Left ventricle myocardium inferior (tissue), 1 donor: ENCODE data around the gene RAB11A. TPM values are rescaled to one million over a fixed set of nuclear protein-coding genes. Genes with fewer than 3 reads are reported as not detected.
"Not testable (repeated sequence)": the region's sequence is repeated elsewhere in the genome, so short reads cannot be mapped to it uniquely, and the experiment has no call there.

Source experiments
- DNase-seq: peaks from one replicate; pipeline ENCODE4 v3.0.0-alpha.2; 2020
- H3K27ac ChIP-seq: fragments of 200-600 bp; replicated peaks from 2 replicates; pipeline ENCODE4 v1.8.0; 2021
- H3K27me3 ChIP-seq: fragments of 200-600 bp; 2 replicates; pipeline ENCODE4 v1.8.0; 2021; ENCODE audit warnings: low read depth
- H3K36me3 ChIP-seq: fragments of 200-600 bp; 2 replicates; pipeline ENCODE4 v1.8.0; 2021
- H3K4me1 ChIP-seq: fragments of 200-600 bp; 2 replicates; pipeline ENCODE4 v1.8.0; 2021
- H3K4me3 ChIP-seq: fragments of 200-600 bp; 2 replicates; pipeline ENCODE4 v1.8.0; 2021; ENCODE audit warnings: mild to moderate bottlenecking, moderate library complexity
- H3K9me3 ChIP-seq: fragments of 200-600 bp; replicated peaks from 2 replicates; pipeline ENCODE4 v1.8.0; 2021
- intact Hi-C: fragments of 100-400 bp; cut with micrococcal nuclease; formaldehyde crosslinking; loops from one replicate; pipeline ENCODE4 v1.11.0; 2022
- total RNA-seq: library from RNA; stranded (reverse); fragmentation: NEBNext Ultra II Directional; extraction: Animal tissue kit (Norgen Biotek cat#: 25700); gene quantifications from one replicate; pipeline ENCODE4 v1.2.1, GENCODE V29; 2021
- TF ChIP-seq, protein P1 (sequence below): fragments of 200-600 bp; IDR thresholded peaks from 2 replicates; pipeline ENCODE4 v1.8.0; 2021; ENCODE audit warnings: antibody characterized with exemption, mild to moderate bottlenecking, borderline replicate concordance
- donor health status: DM: no; HTN: yes; CAD: no; lungs with severe emphysema.

Gene RAB11A
- total RNA-seq, 1 donor from 2014 or later: 146 TPM

DNA sequence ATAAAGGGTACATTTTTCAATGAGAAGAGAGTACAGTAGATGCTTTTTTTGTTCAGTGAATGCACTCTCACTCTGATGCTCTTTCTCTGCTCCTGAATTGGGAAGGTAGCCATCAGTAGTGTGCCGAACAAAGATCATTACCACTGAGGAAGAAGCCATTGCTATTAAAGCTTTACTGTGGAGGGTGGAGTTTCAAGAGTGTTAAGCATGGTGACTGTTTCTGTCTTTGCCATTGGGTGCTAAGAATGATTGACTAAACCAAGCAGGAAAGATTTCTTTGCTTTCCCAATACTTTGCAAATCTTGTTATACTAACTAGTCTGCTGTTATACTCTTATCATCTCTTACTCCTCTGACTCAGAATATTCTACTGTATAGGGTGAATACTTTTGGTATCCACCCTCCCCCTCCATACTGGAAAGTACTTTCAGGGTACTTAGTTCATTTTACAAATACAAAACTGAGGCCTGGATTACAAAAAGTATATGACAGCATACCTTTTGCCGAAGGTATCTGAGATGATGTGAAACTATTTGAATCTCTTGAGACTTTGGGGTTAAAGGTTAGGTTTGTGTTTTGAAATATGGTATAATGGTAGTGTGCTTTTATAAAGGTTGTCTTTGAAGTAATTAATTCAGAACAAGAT is 1.7 kb downstream of the RAB11A start:
- no peak for DNase-seq
- peak overlapping the region; percentile 98 for H3K27ac ChIP-seq
- H3K36me3 ChIP-seq: peaks cover 11% of the 10 kb centered on the region
- no peaks in the 10 kb centered on the region for H3K9me3 ChIP-seq
- H3K4me1 ChIP-seq: peaks cover 65% of the 10 kb centered on the region
- H3K4me3 ChIP-seq: peak overlapping the region; percentile 96
- TF ChIP-seq, protein P1, sequence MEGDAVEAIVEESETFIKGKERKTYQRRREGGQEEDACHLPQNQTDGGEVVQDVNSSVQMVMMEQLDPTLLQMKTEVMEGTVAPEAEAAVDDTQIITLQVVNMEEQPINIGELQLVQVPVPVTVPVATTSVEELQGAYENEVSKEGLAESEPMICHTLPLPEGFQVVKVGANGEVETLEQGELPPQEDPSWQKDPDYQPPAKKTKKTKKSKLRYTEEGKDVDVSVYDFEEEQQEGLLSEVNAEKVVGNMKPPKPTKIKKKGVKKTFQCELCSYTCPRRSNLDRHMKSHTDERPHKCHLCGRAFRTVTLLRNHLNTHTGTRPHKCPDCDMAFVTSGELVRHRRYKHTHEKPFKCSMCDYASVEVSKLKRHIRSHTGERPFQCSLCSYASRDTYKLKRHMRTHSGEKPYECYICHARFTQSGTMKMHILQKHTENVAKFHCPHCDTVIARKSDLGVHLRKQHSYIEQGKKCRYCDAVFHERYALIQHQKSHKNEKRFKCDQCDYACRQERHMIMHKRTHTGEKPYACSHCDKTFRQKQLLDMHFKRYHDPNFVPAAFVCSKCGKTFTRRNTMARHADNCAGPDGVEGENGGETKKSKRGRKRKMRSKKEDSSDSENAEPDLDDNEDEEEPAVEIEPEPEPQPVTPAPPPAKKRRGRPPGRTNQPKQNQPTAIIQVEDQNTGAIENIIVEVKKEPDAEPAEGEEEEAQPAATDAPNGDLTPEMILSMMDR: no peak
- H3K27me3 ChIP-seq: no peaks in the 10 kb centered on the region
- intact Hi-C loops: no loop called here

DNA sequence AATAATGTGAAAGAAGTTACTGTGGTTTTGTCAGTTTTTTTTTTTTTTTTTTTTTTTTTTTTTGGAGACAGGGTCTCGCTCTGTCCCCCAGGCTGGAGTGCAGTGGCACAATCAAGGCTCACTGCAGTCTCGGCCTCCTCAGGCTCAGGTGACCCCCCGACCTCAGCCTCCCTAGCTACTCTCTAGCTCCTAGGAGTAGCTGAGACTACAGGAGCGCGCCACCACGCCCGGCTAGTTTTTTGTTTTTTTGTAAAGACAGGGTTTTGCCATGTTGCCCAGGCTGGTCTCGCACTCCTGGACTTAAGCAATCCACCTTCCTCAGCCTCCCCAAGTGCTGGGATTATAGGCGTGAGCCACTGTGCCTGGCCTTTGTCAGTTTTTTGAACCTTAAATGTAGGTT is 2.6 kb downstream of the RAB11A start:
- not testable (repeated sequence) for H3K9me3 ChIP-seq
- peak overlapping the region; percentile 98 for H3K27ac ChIP-seq

DNA sequence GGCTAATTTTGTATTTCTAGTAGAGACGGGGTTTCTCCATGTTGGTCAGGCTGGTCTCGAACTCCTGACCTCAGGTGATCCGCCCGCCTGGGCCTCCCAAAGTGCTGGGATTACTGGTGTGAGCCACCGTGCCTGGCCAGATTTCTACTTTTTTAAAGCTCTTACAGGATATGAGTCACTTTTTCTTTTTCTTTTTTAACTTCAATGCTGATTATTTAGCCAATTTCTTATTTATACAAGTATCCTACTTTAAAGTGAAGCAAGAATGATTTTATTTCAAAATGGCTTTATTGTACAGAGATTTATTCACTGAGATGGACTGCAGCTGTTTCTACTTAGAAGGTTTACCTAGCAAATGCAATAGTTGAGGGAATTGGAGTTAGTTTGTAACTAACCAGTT is 3.3 kb downstream of the RAB11A start:
- H3K27me3 ChIP-seq, H3K9me3 ChIP-seq, DNase-seq, intact Hi-C loops: not testable (repeated sequence)
- H3K27ac ChIP-seq: peak overlapping the region; percentile 98
- peaks cover 79% of the 10 kb centered on the region for H3K4me1 ChIP-seq
- H3K4me3 ChIP-seq: peak overlapping the region; percentile 96
- H3K36me3 ChIP-seq: peaks cover 18% of the 10 kb centered on the region

More for the DNA sequence above, 2.6 kb downstream of the RAB11A start:
- H3K27me3 ChIP-seq, DNase-seq, intact Hi-C loops: not testable (repeated sequence)
- peaks cover 11% of the 10 kb centered on the region for H3K36me3 ChIP-seq
- peak overlapping the region; percentile 96 for H3K4me3 ChIP-seq
- H3K4me1 ChIP-seq: peaks cover 74% of the 10 kb centered on the region

DNA sequence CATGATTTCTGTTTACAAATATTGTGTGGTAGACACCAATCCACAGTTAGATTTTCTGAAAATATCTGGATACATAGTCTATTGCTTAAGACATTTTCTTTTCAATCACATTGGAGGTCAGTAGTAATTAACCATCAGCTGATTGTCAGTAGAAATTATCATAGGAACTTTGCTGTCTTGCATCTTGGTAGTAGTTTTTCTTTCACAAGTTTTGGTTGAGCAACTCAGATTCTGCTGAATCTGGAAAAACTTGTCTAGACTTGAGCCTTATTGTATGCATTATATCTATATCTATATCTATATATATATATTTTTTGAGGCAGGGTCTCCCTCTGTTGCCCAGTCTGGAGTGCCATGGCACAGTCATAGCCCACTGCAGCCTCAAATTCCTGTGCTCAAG is 4.0 kb downstream of the RAB11A start:
- TF ChIP-seq, protein P1: no peak
- no peak for DNase-seq
- intact Hi-C loops: no loop called here
- no peaks in the 10 kb centered on the region for H3K9me3 ChIP-seq
- H3K36me3 ChIP-seq: peaks cover 24% of the 10 kb centered on the region
- peak overlapping the region; percentile 98 for H3K27ac ChIP-seq
- peaks cover 85% of the 10 kb centered on the region for H3K4me1 ChIP-seq
- H3K4me3 ChIP-seq: no peak overlapping the region
- no peaks in the 10 kb centered on the region for H3K27me3 ChIP-seq

DNA sequence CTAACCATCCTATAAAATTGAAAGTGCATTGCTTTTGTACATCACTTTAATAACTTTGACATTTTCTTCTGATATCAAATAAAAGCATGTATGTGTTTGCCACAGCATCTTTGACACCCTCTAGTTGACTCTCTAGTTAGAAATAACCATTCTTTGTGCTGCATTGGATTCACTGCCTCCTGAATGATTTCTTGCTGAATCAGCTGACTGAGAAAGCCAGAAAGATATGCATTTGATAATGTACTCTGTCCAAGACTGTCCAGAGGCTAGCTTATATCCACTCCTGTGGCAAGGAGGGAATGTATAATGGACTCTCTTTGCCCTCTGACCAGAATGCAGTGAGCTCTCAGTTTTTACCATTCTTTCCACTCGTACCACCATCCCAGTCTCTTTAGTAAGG is 6.2 kb downstream of the RAB11A start:
- H3K9me3 ChIP-seq: no peaks in the 10 kb centered on the region
- no peak overlapping the region for H3K4me3 ChIP-seq
- H3K27me3 ChIP-seq: no peaks in the 10 kb centered on the region
- H3K4me1 ChIP-seq: peaks cover 74% of the 10 kb centered on the region
- TF ChIP-seq, protein P1: no peak
- intact Hi-C loops: no loop called here
- DNase-seq: no peak
- H3K27ac ChIP-seq: no peak overlapping the region
- peaks cover 46% of the 10 kb centered on the region for H3K36me3 ChIP-seq

DNA sequence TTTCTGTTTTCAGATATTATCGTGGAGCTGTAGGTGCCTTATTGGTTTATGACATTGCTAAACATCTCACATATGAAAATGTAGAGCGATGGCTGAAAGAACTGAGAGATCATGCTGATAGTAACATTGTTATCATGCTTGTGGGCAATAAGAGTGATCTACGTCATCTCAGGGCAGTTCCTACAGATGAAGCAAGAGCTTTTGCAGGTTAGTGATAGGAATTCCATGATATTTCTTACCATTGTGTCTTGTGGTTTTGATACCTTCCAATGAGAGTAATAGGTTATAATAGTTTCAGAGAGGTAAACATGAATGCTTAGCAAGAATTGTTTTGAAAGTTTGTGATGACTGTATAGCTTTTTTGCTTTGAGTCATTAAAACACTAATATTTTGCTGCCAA is 8.5 kb downstream of the RAB11A start:
- intact Hi-C loops: no loop called here
- Histone ChIP-seq H3K4me3 (no peak overlapping the region), H3K4me1 (peaks cover 65% of the 10 kb centered on the region), H3K36me3 (peaks cover 67% of the 10 kb centered on the region), H3K27me3 (no peaks in the 10 kb centered on the region), H3K27ac (no peak overlapping the region), H3K9me3 (no peaks in the 10 kb centered on the region)
- TF ChIP-seq, protein P1: no peak
- DNase-seq: no peak
